ENCODE measurements around the gene CCL17. TPM values are rescaled to one million over a fixed set of nuclear protein-coding genes. Genes with fewer than 3 reads are reported as not detected.

CCL17 gene
- total RNA-seq, 1 donor from 2014 or later: not detected

DNA sequence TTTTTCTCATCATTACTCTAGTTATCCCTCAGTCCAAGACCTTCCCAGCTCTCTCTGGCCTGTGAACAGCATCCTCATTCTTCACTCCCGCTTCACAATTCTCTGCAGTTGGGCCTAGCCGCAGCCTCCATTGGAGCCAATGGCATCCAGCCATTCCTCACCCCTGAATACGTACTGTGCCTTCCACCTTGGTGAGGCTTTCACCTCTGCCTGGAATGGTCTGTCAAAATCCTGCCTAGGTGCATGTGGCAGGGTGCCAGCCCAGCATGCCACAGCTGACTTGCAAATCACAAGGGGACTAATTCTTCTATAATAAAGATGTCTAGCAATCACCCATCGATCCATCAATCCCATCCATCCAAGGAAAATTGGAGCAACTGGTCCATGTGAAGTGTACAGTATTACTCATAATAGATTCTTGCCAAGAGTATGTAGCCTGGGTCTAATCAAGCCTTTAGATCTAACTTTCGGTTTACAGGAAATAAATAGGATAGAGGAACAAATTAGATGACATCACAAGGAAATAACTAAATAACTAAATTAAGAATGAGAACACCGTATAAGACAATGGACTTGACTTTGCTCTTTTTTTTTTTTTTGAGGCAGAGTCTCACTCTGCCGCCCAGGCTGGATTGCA is 37.3 kb upstream of the CCL17 start:
- Histone ChIP-seq H3K27ac (replicated peaks) (peak overlapping the region; percentile 77), H3K4me1 (peaks cover 29% of the 10 kb centered on the region), H3K4me3 (no peak overlapping the region), H3K27me3 (ENCODE audit: low read depth) (no peaks in the 10 kb centered on the region), H3K36me3 (no peaks in the 10 kb centered on the region), H3K9me3 (replicated peaks) (no peaks in the 10 kb centered on the region)
- DNase-seq: no peak
- intact Hi-C loops (cut with micrococcal nuclease): no loop called here
- TF ChIP-seq, protein P1, sequence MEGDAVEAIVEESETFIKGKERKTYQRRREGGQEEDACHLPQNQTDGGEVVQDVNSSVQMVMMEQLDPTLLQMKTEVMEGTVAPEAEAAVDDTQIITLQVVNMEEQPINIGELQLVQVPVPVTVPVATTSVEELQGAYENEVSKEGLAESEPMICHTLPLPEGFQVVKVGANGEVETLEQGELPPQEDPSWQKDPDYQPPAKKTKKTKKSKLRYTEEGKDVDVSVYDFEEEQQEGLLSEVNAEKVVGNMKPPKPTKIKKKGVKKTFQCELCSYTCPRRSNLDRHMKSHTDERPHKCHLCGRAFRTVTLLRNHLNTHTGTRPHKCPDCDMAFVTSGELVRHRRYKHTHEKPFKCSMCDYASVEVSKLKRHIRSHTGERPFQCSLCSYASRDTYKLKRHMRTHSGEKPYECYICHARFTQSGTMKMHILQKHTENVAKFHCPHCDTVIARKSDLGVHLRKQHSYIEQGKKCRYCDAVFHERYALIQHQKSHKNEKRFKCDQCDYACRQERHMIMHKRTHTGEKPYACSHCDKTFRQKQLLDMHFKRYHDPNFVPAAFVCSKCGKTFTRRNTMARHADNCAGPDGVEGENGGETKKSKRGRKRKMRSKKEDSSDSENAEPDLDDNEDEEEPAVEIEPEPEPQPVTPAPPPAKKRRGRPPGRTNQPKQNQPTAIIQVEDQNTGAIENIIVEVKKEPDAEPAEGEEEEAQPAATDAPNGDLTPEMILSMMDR (IDR thresholded peaks at IDR 0.05; ENCODE audit: borderline replicate concordance): no peak

DNA sequence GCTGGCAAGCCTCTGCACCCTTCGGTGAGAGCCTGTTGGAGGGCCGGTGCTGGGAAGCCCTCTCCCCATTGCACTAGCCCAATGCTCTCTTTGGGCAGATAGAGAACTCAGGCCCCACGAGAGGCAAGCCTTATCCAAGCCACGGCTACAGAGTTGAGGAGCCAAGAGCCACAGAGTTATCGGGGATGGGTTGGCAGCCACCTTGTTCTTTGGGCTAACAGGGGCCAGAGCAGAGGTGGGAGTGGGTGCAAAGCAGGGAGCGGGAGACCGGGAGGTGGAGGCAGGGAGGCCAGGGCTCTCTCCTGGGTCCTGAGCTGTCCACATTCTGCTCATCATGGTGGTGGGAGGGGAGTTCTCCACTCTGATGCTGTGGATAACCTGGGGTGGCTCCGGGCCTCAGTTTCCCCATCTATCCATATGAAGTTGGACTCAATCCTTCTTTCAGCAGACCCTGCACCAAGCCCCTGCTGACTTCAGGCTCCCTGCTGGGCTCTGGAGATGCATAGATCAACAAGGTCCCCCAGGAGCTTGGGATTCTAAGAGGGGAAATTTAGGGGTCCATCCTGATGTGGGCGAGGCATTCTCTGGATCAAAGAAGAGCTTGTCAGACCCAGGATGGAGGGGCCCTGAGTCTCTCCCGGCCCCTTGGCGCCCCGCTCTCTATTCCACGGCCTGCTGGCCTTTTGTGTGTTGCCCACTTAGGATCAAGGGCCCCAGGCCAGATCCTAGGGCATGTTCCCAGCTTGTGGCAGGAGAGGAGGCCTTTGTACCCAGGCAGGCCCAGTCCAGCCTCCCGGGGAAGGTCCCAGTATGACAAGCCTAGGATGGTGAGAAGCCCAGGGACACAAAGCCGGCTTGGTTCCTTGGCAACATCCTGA is 32.8 kb upstream of the CCL17 start:
- H3K27ac ChIP-seq (replicated peaks): peak overlapping the region; percentile 93
- TF ChIP-seq, protein P1 (IDR thresholded peaks at IDR 0.05; ENCODE audit: borderline replicate concordance): no peak
- no peaks in the 10 kb centered on the region for H3K9me3 ChIP-seq (replicated peaks)
- no peaks in the 10 kb centered on the region for H3K36me3 ChIP-seq
- peaks cover 5% of the 10 kb centered on the region for H3K27me3 ChIP-seq (ENCODE audit: low read depth)
- peaks cover 44% of the 10 kb centered on the region for H3K4me1 ChIP-seq
- intact Hi-C loops (cut with micrococcal nuclease): no loop called here
- no peak for DNase-seq
- peak overlapping the region; percentile 73 for H3K4me3 ChIP-seq

DNA sequence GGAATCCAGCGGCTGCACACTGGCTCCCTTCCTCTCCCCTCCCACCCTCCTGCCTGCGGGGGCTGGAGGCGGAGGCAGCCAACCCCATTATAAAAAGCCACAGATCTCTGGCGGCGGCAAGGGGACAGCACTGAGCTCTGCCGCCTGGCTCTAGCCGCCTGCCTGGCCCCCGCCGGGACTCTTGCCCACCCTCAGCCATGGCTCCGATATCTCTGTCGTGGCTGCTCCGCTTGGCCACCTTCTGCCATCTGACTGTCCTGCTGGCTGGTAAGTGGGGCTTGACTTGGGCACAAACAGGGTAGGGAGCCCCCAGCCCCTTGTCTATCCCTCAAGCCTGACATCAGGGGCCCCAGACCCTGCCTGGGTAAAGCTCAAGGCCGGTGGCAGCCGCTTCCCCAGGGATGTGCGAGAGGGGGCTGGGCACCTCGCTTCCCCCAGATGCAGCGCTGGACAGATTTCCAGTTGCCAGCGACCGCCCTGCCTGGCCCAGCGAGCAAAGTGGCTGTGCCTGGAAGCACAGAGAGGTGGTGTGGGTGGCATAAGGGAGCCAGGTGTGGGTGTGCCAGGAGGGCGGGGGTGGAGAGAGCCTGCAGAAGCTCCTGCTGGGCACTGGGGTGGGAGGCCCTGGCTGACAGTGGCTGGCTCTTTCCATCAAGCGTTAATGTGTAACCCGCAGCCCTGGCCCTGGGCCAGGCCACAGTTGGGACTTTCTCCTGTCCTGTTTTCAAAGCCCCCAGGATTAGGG is 32.0 kb upstream of the CCL17 start, which contains the start of gene CX3CL1:
TSS of gene CX3CL1 (plus strand) at position 119 of the 745 bp plus-strand sequence. CDS start at position 198, 79 bp downstream.
- Histone ChIP-seq H3K4me1 (peaks cover 46% of the 10 kb centered on the region), H3K27me3 (ENCODE audit: low read depth) (peaks cover 5% of the 10 kb centered on the region), H3K36me3 (no peaks in the 10 kb centered on the region), H3K4me3 (peak within 1 kb of the TSS; percentile 73), H3K9me3 (replicated peaks) (no peaks in the 10 kb centered on the region), H3K27ac (replicated peaks) (peak within 1 kb of the TSS; percentile 93)
- TF ChIP-seq, protein P1 (IDR thresholded peaks at IDR 0.05; ENCODE audit: borderline replicate concordance): peak; percentile 39
- intact Hi-C loops (cut with micrococcal nuclease): no loop called here
- DNase-seq: peak; percentile 60

DNA sequence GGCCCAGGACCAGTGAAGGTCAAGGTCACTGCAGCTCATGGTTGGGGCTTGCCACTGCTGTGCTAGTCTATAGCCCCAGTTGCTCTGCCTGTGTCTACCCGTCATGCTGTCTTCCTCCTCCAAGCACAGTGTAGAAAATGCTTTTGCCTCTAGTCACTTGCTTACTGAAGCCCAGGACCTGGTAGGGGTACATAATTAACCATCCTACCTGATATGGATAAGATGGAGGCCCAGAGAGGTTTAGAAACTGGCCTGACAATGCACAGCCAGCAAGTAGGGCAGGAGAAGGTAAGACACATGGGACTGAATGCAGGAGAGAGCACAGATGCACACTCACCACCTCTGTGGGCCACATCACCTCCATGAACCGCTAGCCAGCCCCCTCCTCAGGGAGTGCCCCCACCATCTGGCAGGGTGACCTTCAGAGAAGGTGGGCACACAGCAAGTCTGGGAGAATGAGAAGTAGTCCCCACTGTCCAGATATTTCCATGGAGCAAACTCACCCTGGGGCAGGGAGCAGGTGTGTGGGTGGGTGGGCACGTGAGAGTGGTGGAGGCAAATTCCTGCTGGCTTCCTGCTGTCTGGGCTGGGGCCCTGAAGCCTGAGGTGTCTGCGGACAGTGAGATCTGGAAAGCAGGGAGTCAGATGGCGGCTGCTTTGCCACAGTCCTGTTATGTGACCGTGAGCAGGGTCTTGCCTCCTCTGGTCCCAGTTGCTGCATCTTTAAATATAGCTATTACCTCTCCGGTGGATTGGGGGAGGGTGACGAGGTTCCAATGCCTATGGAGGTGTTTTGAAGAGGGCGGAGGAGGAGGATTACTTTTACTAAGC is 31.2 kb upstream of the CCL17 start:
- H3K9me3 ChIP-seq (replicated peaks): no peaks in the 10 kb centered on the region
- TF ChIP-seq, protein P1 (IDR thresholded peaks at IDR 0.05; ENCODE audit: borderline replicate concordance): no peak
- no peaks in the 10 kb centered on the region for H3K36me3 ChIP-seq
- H3K4me1 ChIP-seq: peaks cover 50% of the 10 kb centered on the region
- intact Hi-C loops (cut with micrococcal nuclease): no loop called here
- peak overlapping the region; percentile 93 for H3K27ac ChIP-seq (replicated peaks)
- peaks cover 5% of the 10 kb centered on the region for H3K27me3 ChIP-seq (ENCODE audit: low read depth)
- no peak for DNase-seq
- peak overlapping the region; percentile 73 for H3K4me3 ChIP-seq

Data from left ventricle myocardium inferior (tissue), 1 donor.